Ramos (cell line): ENCODE measurements around the gene BDNF.
"Not testable (repeated sequence)": the region's sequence is repeated elsewhere in the genome, so short reads cannot be mapped to it uniquely, and the experiment has no call there.

ENCODE experiments used
- in situ Hi-C: fragments of 300-500 bp; cut with MboI; formaldehyde crosslinking; loops from one replicate; pipeline ENCODE4 v1.14.3; 2022; ENCODE audit warnings: low sequenced_read_pairs; ENCODE audit not compliant: unreplicated experiment

Gene BDNF

GRCh38 chr11:27700351-27701301 lies at the start of gene BDNF:
Gene BDNF (minus strand): TSS chr11:27700455. CDS start chr11:27658564, 41,891 bp downstream.
- in situ Hi-C loops, result loop anchor here (10.0 kb wide), 1 partner anchor 994 kb away; no protein-coding TSS in a partner anchor

- in situ Hi-C loops, result no loop called here
These were observed 40.2 kb upstream of the BDNF start for GRCh38 chr11:27740362-27741013.

- in situ Hi-C loops, result no loop called here
These were observed 35.0 kb upstream of the BDNF start for GRCh38 chr11:27735281-27735680.

GRCh38 chr11:27731803-27732202 lies 31.5 kb upstream of the BDNF start:
- in situ Hi-C loops, result not testable (repeated sequence)

- in situ Hi-C loops, result no loop called here
These were observed 26.7 kb upstream of the BDNF start for GRCh38 chr11:27726981-27727380.

- in situ Hi-C loops, result no loop called here
These were observed 23.4 kb upstream of the BDNF start for GRCh38 chr11:27723687-27724086.

- in situ Hi-C loops, result no loop called here
These were observed 22.7 kb upstream of the BDNF start for GRCh38 chr11:27722953-27723344.

- in situ Hi-C loops, result no loop called here
These were observed 22.1 kb upstream of the BDNF start for GRCh38 chr11:27722117-27722952.

- in situ Hi-C loops, result no loop called here
These were observed 21.2 kb upstream of the BDNF start for GRCh38 chr11:27721264-27722116.

GRCh38 chr11:27720277-27720830 lies 20.1 kb upstream of the BDNF start:
- in situ Hi-C loops, result no loop called here

GRCh38 chr11:27719546-27719925 lies 19.3 kb upstream of the BDNF start:
- in situ Hi-C loops, result no loop called here

- in situ Hi-C loops, result no loop called here
These were observed 18.7 kb upstream of the BDNF start for GRCh38 chr11:27718863-27719545.

- in situ Hi-C loops, result no loop called here
These were observed 18.1 kb upstream of the BDNF start for GRCh38 chr11:27718346-27718862.

GRCh38 chr11:27717801-27718229 lies 17.6 kb upstream of the BDNF start:
- in situ Hi-C loops, result no loop called here

GRCh38 chr11:27717377-27717776 lies 17.1 kb upstream of the BDNF start:
- in situ Hi-C loops, result no loop called here

- in situ Hi-C loops, result no loop called here
These were observed 16.6 kb upstream of the BDNF start for GRCh38 chr11:27716835-27717234.

GRCh38 chr11:27716216-27716615 lies 16.0 kb upstream of the BDNF start:
- in situ Hi-C loops, result no loop called here

GRCh38 chr11:27711725-27712124 lies 11.5 kb upstream of the BDNF start:
- in situ Hi-C loops, result no loop called here

- in situ Hi-C loops, result no loop called here
These were observed 10.3 kb upstream of the BDNF start for GRCh38 chr11:27710536-27710935.
